Measurements from ENCODE around the gene TPCN2.

- TF ChIP-seq CTCF (conservative IDR thresholded peaks at IDR 0.05; ENCODE audit: low read depth, low read length), result no peak
- no peak for TF ChIP-seq EZH2 (IDR thresholded peaks at IDR 0.05; ENCODE audit: borderline replicate concordance, low read depth, low read length, poor library complexity, severe bottlenecking)
Observed at GRCh38 chr11:69172674-69173073, 123.9 kb downstream of the TPCN2 start.

All from A673 (cell line).